Measurements from ENCODE around the gene DYDC1. TPM values are rescaled to one million over a fixed set of nuclear protein-coding genes. Genes with fewer than 3 reads are reported as not detected.

Gene DYDC1
- total RNA-seq, 2 donors from 2014 or later = not detected

DNA sequence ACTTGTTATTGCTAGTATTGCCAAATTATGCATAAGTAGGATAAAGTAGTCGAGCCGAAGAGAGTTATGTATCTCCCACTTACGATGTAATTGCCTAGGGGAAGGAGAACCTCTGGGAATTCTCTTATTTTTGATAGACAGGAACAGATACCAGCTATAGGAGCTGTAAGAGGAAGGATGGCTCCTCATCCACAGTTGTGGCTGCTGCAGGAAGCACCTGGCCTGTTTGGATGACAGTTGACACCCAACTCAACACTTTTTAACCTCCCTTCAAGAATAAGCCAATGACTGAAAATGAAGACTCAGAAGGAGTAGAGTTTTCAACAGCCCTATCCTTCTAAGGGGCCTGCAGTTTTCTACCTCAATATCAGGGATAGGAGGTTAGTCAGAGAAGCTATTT, 6.3 kb downstream of the DYDC1 start:
- H3K9ac ChIP-seq (ENCODE audit: low read depth in 2 of 2, low read length in 2 of 2) = no peak overlapping the region
- H3K4me1 ChIP-seq = no peaks in the 10 kb centered on the region
- H3K27ac ChIP-seq = no peak overlapping the region
- no peak overlapping the region for H3K4me3 ChIP-seq
- H3K27me3 ChIP-seq = no peaks in the 10 kb centered on the region
- no peaks in the 10 kb centered on the region for H3K36me3 ChIP-seq
- no peak for DNase-seq
- H3K9me3 ChIP-seq = no peaks in the 10 kb centered on the region
- intact Hi-C loops (cut with DNase I) = no loop called here
- TF ChIP-seq, protein P1, sequence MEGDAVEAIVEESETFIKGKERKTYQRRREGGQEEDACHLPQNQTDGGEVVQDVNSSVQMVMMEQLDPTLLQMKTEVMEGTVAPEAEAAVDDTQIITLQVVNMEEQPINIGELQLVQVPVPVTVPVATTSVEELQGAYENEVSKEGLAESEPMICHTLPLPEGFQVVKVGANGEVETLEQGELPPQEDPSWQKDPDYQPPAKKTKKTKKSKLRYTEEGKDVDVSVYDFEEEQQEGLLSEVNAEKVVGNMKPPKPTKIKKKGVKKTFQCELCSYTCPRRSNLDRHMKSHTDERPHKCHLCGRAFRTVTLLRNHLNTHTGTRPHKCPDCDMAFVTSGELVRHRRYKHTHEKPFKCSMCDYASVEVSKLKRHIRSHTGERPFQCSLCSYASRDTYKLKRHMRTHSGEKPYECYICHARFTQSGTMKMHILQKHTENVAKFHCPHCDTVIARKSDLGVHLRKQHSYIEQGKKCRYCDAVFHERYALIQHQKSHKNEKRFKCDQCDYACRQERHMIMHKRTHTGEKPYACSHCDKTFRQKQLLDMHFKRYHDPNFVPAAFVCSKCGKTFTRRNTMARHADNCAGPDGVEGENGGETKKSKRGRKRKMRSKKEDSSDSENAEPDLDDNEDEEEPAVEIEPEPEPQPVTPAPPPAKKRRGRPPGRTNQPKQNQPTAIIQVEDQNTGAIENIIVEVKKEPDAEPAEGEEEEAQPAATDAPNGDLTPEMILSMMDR (IDR thresholded peaks at IDR 0.05) = no peak

DNA sequence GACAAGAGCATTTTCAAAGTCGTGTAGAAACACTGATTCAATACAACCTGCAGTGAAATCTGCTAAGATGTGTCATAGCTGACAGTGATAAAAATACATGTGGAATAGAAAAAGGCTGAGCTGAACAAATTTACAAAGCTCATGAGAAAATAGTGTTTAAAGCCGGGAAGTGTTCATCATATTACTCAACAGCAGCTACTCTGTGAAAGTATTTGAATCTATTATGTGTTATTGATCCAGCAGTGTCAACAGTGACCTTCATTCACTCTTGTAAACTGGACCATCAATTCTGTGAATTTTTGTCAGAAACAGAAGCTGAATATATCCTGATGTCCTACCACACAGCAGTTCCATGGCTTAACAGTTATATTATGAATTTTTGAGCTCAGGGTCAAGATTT, 11.6 kb downstream of the DYDC1 start:
- intact Hi-C loops (cut with DNase I) = no loop called here
- no peak for DNase-seq
- no peak overlapping the region for H3K27ac ChIP-seq
- H3K4me1 ChIP-seq = no peaks in the 10 kb centered on the region
- no peaks in the 10 kb centered on the region for H3K9me3 ChIP-seq
- no peaks in the 10 kb centered on the region for H3K36me3 ChIP-seq
- H3K27me3 ChIP-seq = no peaks in the 10 kb centered on the region
- TF ChIP-seq, protein P1 (IDR thresholded peaks at IDR 0.05) = no peak
- H3K9ac ChIP-seq (ENCODE audit: low read depth in 2 of 2, low read length in 2 of 2) = no peak overlapping the region
- H3K4me3 ChIP-seq = no peak overlapping the region

DNA sequence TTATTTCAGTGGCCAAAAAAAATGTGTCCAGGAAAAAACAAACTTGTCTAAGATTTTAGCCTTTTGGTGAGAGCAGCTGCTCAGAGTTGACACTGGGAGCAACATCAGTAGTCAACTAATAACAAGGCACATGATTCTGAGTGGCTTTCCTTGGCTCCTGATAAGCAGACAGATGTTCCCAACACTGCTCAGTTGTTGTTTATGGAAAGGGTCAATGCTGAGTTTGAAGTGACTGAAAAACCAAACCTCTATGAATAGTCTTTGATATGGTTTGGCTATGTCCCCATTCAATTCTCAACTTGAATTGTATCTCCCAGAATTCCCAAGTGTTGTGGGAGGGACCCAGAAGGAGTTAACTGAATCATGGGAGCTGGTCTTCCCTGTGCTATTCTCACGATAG, 12.3 kb downstream of the DYDC1 start:
- no peaks in the 10 kb centered on the region for H3K4me1 ChIP-seq
- no peaks in the 10 kb centered on the region for H3K36me3 ChIP-seq
- TF ChIP-seq, protein P1 (IDR thresholded peaks at IDR 0.05) = no peak
- no peaks in the 10 kb centered on the region for H3K27me3 ChIP-seq
- intact Hi-C loops (cut with DNase I) = no loop called here
- no peak overlapping the region for H3K27ac ChIP-seq
- no peak overlapping the region for H3K4me3 ChIP-seq
- DNase-seq = no peak
- H3K9me3 ChIP-seq = no peaks in the 10 kb centered on the region
- H3K9ac ChIP-seq (ENCODE audit: low read depth in 2 of 2, low read length in 2 of 2) = no peak overlapping the region

DNA sequence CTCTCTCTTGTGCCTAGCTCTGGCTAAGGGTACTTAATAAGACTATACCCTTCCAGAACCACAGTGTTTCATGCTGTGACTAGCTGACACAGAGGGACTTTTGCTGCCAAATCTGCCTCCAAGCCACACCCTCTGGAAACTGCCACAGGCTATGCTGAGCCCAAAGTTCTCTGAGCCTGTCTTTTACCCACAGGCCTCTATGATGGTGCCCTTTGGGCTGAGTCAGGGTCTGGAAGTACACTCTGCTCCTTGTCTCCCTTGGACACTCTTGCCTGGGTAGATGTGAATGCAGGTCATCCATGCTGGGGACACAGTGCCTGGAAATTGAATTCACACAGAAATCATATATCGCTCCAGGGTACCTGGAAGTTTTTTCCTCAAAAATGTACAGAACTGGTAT, 22.6 kb downstream of the DYDC1 start:
- intact Hi-C loops (cut with DNase I) = no loop called here
- H3K27ac ChIP-seq = no peak overlapping the region
- H3K9ac ChIP-seq (ENCODE audit: low read depth in 2 of 2, low read length in 2 of 2) = no peak overlapping the region
- H3K27me3 ChIP-seq = no peaks in the 10 kb centered on the region
- TF ChIP-seq, protein P1 (IDR thresholded peaks at IDR 0.05) = no peak
- no peak for DNase-seq
- no peaks in the 10 kb centered on the region for H3K36me3 ChIP-seq
- no peaks in the 10 kb centered on the region for H3K9me3 ChIP-seq
- no peaks in the 10 kb centered on the region for H3K4me1 ChIP-seq
- no peak overlapping the region for H3K4me3 ChIP-seq

DNA sequence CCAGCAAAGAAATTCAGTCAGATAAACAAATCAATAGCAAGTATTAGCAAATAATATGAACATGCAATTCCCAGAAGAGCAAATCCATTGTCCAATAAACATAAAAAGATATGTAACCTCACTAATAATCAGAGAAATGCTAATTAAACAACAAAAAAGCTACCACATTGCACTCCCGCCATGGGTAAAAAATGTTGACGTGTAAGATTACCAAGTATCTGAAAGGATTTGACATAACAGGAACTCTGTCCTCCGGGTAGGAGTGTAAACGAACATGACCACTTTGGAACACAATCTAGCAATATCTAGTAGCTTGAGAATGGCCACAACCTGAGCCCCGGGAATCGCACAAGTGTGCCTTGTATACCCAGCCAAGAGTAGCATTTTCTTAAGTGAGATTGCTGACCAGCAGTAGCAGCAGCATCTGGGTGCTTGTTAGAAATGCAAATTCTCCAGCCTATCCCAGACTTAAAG, 31.6 kb downstream of the DYDC1 start:
- H3K36me3 ChIP-seq = no peaks in the 10 kb centered on the region
- TF ChIP-seq, protein P1 (IDR thresholded peaks at IDR 0.05) = no peak
- no peak overlapping the region for H3K9ac ChIP-seq (ENCODE audit: low read depth in 2 of 2, low read length in 2 of 2)
- no peaks in the 10 kb centered on the region for H3K4me1 ChIP-seq
- no peak overlapping the region for H3K4me3 ChIP-seq
- intact Hi-C loops (cut with DNase I) = no loop called here
- no peak for DNase-seq
- no peak overlapping the region for H3K27ac ChIP-seq
- H3K27me3 ChIP-seq = no peaks in the 10 kb centered on the region
- no peaks in the 10 kb centered on the region for H3K9me3 ChIP-seq

DNA sequence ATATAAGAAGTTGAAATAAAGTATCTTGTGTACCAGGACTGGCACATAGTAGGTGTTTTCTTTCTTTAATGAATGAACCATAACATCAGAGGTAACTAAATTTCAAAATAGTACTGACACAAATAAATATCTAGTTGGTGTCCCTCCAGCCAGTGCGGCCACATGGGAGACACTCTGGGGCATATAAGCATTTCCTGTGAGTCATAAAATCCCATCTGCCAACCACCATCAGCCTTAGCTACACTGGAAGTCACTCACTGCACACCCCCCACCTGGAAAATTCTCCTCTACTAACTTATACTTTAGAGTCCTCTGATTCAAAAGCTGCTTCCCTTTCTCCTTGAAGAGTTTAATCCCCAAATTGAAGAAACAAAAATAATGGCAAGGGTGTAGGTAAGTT, 32.5 kb downstream of the DYDC1 start:
- H3K4me1 ChIP-seq = no peaks in the 10 kb centered on the region
- H3K4me3 ChIP-seq = no peak overlapping the region
- TF ChIP-seq, protein P1 (IDR thresholded peaks at IDR 0.05) = no peak
- H3K9me3 ChIP-seq = no peaks in the 10 kb centered on the region
- DNase-seq = no peak
- H3K27ac ChIP-seq = no peak overlapping the region
- intact Hi-C loops (cut with DNase I) = no loop called here
- no peaks in the 10 kb centered on the region for H3K36me3 ChIP-seq
- H3K27me3 ChIP-seq = no peaks in the 10 kb centered on the region
- no peak overlapping the region for H3K9ac ChIP-seq (ENCODE audit: low read depth in 2 of 2, low read length in 2 of 2)
